Measurements from ENCODE around the gene PDE10A.

PDE10A gene

GRCh38 chr6:165640806-165641205 is 22.2 kb downstream of the PDE10A start:
- TF ChIP-seq CTCF (IDR thresholded peaks at IDR 0.05; ENCODE audit: low read depth, low read length, missing control alignments), result no peak
- no peak for DNase-seq (ENCODE audit: low read depth)
- H3K4me3 ChIP-seq (ENCODE audit: low read depth, low read length), result no peak overlapping the region

- H3K4me3 ChIP-seq (ENCODE audit: low read depth, low read length), result no peak overlapping the region
- no peak for TF ChIP-seq CTCF (IDR thresholded peaks at IDR 0.05; ENCODE audit: low read depth, low read length, missing control alignments)
- DNase-seq (ENCODE audit: low read depth), result no peak
Observed at GRCh38 chr6:165638530-165638929, 24.5 kb downstream of the PDE10A start.

GRCh38 chr6:165637586-165637985 is 25.5 kb downstream of the PDE10A start:
- DNase-seq (ENCODE audit: low read depth), result no peak
- no peak overlapping the region for H3K4me3 ChIP-seq (ENCODE audit: low read depth, low read length)
- TF ChIP-seq CTCF (IDR thresholded peaks at IDR 0.05; ENCODE audit: low read depth, low read length, missing control alignments), result no peak

- DNase-seq (ENCODE audit: low read depth), result no peak
- TF ChIP-seq CTCF (IDR thresholded peaks at IDR 0.05; ENCODE audit: low read depth, low read length, missing control alignments), result no peak
- no peak overlapping the region for H3K4me3 ChIP-seq (ENCODE audit: low read depth, low read length)
Observed at GRCh38 chr6:165636402-165637048, 26.5 kb downstream of the PDE10A start.

GRCh38 chr6:165635965-165636364 is 27.1 kb downstream of the PDE10A start:
- H3K4me3 ChIP-seq (ENCODE audit: low read depth, low read length), result no peak overlapping the region
- no peak for TF ChIP-seq CTCF (IDR thresholded peaks at IDR 0.05; ENCODE audit: low read depth, low read length, missing control alignments)
- no peak for DNase-seq (ENCODE audit: low read depth)

- no peak for TF ChIP-seq CTCF (IDR thresholded peaks at IDR 0.05; ENCODE audit: low read depth, low read length, missing control alignments)
- no peak overlapping the region for H3K4me3 ChIP-seq (ENCODE audit: low read depth, low read length)
- DNase-seq (ENCODE audit: low read depth), result no peak
Observed at GRCh38 chr6:165634101-165634880, 28.8 kb downstream of the PDE10A start.
